K562 (cell line): ENCODE results near the gene NUP160. TPM values are rescaled to one million over a fixed set of nuclear protein-coding genes. Genes with fewer than 3 reads are reported as not detected.

Experiments used
- ATAC-seq: fragments of 200-7000 bp; cut with Tn5 transposase; 3 replicates; pipeline ENCODE4 v1.9.1; 2020; ENCODE audit warnings: moderate library complexity
- BruUV-seq: library from RNA; stranded (reverse); fragments of 400-500 nt; replicated peaks from 2 replicates; lab custom pipeline; 2021; lab: Mats Ljungman, UMichigan
- CTCF ChIA-PET: fragments of 300-600 bp; formaldehyde crosslinking; extraction: SDS; loops from one replicate; lab custom pipeline; 2021; ENCODE audit warnings: low intra/inter-chr PET ratio; lab: Yijun Ruan, JAX
- POLR2A ChIA-PET: fragments of 300-600, 350-650 bp; sonication (Branson Sonifier 250); formaldehyde crosslinking; extraction: SDS; loops from one replicate; lab custom pipeline; 2021; ENCODE audit warnings: antibody characterized with exemption, inconsistent platforms; lab: Yijun Ruan, JAX
- DNase-seq, 4 experiments: peaks; one replicate each; pipeline versions ENCODE4 v3.0.0 to v3.0.0-alpha.2; 2011 to 2018; ENCODE audit warnings: low spot score in 3 of 4, mixed read lengths in 3 of 4; ENCODE audit errors: extremely low read depth in 1 of 4
- FAIRE-seq: peaks from 2 replicates; lab custom pipeline; 2011; peaks lifted over from hg19 to GRCh38; lab: Jason Lieb, UNC
- H2AFZ ChIP-seq: 2 replicates; pipeline ENCODE4 v1.6.0; 2011; ENCODE audit warnings: low read depth, low read length, control low read depth, inconsistent platforms
- H3K27ac ChIP-seq: fragments of 200-600 bp; 3 replicates; pipeline ENCODE4 v1.8.0; 2011; ENCODE audit warnings: low read depth, mild to moderate bottlenecking, control low read depth, inconsistent platforms, low read length, moderate library complexity, mixed read lengths; ENCODE audit errors: extremely low read depth
- H3K27me3 ChIP-seq, 2 experiments: fragments of 300-600 bp in 1 of 2; 2 replicates in 1 of 2; 3 replicates in 1 of 2; pipeline versions ENCODE4 v1.6.0 to v1.8.0; 2011; ENCODE audit warnings: inconsistent platforms in 2 of 2, low read length in 2 of 2, mild to moderate bottlenecking in 1 of 2, mixed read lengths in 1 of 2, moderate library complexity in 1 of 2; ENCODE audit not compliant: control insufficient read depth in 2 of 2, insufficient read depth in 2 of 2
- H3K36me3 ChIP-seq: fragments of 300-600 bp; 3 replicates; pipeline ENCODE4 v1.8.0; 2011; ENCODE audit warnings: mild to moderate bottlenecking, low read length, inconsistent platforms; ENCODE audit not compliant: control insufficient read depth, insufficient read depth
- H3K4me1 ChIP-seq, 2 experiments: fragments of 200-600 bp in 1 of 2; replicated peaks in 1 of 2; 2 replicates in 1 of 2; 3 replicates in 1 of 2; pipeline versions ENCODE4 v1.5.1 to v1.8.0; 2011; ENCODE audit warnings: inconsistent platforms in 2 of 2, low read length in 2 of 2, mild to moderate bottlenecking in 1 of 2, mixed read lengths in 1 of 2, moderate library complexity in 1 of 2; ENCODE audit not compliant: control insufficient read depth in 2 of 2, insufficient read depth in 2 of 2
- H3K4me2 ChIP-seq: 2 replicates; pipeline ENCODE4 v1.6.1; 2011; ENCODE audit warnings: low read length, control low read depth, inconsistent platforms, mixed read lengths; ENCODE audit not compliant: insufficient read depth
- H3K4me3 ChIP-seq: fragments of 200-600 bp; sonication (generic), shearing (Covaris generic); 2 replicates; pipeline ENCODE4 v1.5.1; 2016; ENCODE audit warnings: control low read depth, inconsistent platforms
- H3K79me2 ChIP-seq: fragments of 200-600 bp; 3 replicates; pipeline ENCODE4 v1.8.0; 2011; ENCODE audit warnings: low read length, inconsistent platforms; ENCODE audit not compliant: control insufficient read depth, insufficient read depth
- H3K9ac ChIP-seq, 2 experiments: 2 replicates each; pipeline versions ENCODE4 v1.6.0 to v1.6.1; 2011; ENCODE audit warnings: low read depth in 2 of 2, low read length in 2 of 2, control low read depth in 1 of 2, inconsistent platforms in 1 of 2, mild to moderate bottlenecking in 1 of 2, mixed read lengths in 1 of 2; ENCODE audit not compliant: insufficient read depth in 1 of 2
- H3K9me1 ChIP-seq: one replicate; pipeline ENCODE4 v1.6.0; 2011; ENCODE audit warnings: inconsistent platforms, mild to moderate bottlenecking, low read length, moderate library complexity; ENCODE audit not compliant: control insufficient read depth, insufficient read depth
- H3K9me3 ChIP-seq: replicated peaks from 2 replicates; pipeline ENCODE4 v1.5.1; 2011; ENCODE audit warnings: low read depth, low read length, inconsistent platforms; ENCODE audit not compliant: control insufficient read depth, insufficient read depth
- H4K20me1 ChIP-seq: replicated peaks from 2 replicates; pipeline ENCODE4 v1.6.1; 2011; ENCODE audit warnings: low read length, inconsistent platforms, mixed read lengths; ENCODE audit not compliant: control insufficient read depth, insufficient read depth
- ARID4B ChIP-seq: sonication (generic); formaldehyde crosslinking; IDR thresholded peaks from 2 replicates; pipeline ENCODE4 v1.8.0; 2022; ENCODE audit warnings: mild to moderate bottlenecking, missing genetic modification reagents
- CREB1 ChIP-seq, 2 experiments: sonication (generic) in 1 of 2; formaldehyde crosslinking in 1 of 2; IDR thresholded peaks; 2 replicates each; pipeline versions ENCODE4 v1.6.1 to v1.8.0; 2012 to 2022; ENCODE audit warnings: inconsistent platforms in 1 of 2, mild to moderate bottlenecking in 1 of 2, missing genetic modification reagents in 1 of 2, moderate library complexity in 1 of 2
- CREM ChIP-seq: IDR thresholded peaks from 2 replicates; pipeline ENCODE4 v1.6.1; 2014; ENCODE audit warnings: antibody characterized with exemption, low read depth
- HNRNPL ChIP-seq: fragments of 200-400 bp; formaldehyde crosslinking; IDR thresholded peaks from 2 replicates; pipeline ENCODE4 v1.6.1; 2017; ENCODE audit warnings: low read depth, mild to moderate bottlenecking, low read length
- JUN ChIP-seq, 2 experiments: sonication (generic) in 1 of 2; formaldehyde crosslinking in 1 of 2; IDR thresholded peaks; 2 replicates each; pipeline versions ENCODE4 v1.6.1 to v1.8.0; 2012 to 2022; ENCODE audit warnings: borderline replicate concordance in 2 of 2, mild to moderate bottlenecking in 2 of 2, improper control_type of control experiment in 1 of 2, low read depth in 1 of 2, low read length in 1 of 2, missing genetic modification reagents in 1 of 2
- MNT ChIP-seq, 2 experiments: fragments of 450-650 bp; conservative IDR thresholded peaks; 2 replicates each; pipeline ENCODE4 v1.6.1; 2017; ENCODE audit warnings: mild to moderate bottlenecking in 2 of 2, moderate library complexity in 2 of 2
- MYC ChIP-seq, 2 experiments: fragments of 250-450 bp in 1 of 2; sonication (Bioruptor Pico) in 1 of 2; IDR thresholded peaks; 2 replicates each; pipeline versions ENCODE4 v1.5.1 to v1.6.1; 2012 to 2021; ENCODE audit warnings: low read depth in 2 of 2, borderline replicate concordance in 1 of 2, improper control_type of control experiment in 1 of 2, low read length in 1 of 2, mild to moderate bottlenecking in 1 of 2, moderate library complexity in 1 of 2
- PPARD ChIP-seq: fragments of 250-450 bp; sonication (Bioruptor Pico); IDR thresholded peaks from 2 replicates; pipeline ENCODE4 v1.8.0; 2022; ENCODE audit warnings: inconsistent platforms, mild to moderate bottlenecking, moderate library complexity
- RUNX1 ChIP-seq: sonication (generic); IDR thresholded peaks from 2 replicates; pipeline ENCODE4 v1.6.1; 2016; ENCODE audit warnings: antibody characterized with exemption, low read depth
- SIN3B ChIP-seq: fragments of 450-650 bp; IDR thresholded peaks from 2 replicates; pipeline ENCODE4 v1.6.1; 2017; ENCODE audit warnings: low read depth, mild to moderate bottlenecking, moderate library complexity
- TEAD4 ChIP-seq, 2 experiments: sonication (generic) in 1 of 2; formaldehyde crosslinking in 1 of 2; IDR thresholded peaks; 2 replicates each; pipeline versions ENCODE4 v1.6.1 to v1.8.0; 2012 to 2022; ENCODE audit warnings: borderline replicate concordance in 1 of 2, inconsistent platforms in 1 of 2, low read length in 1 of 2, mild to moderate bottlenecking in 1 of 2, missing genetic modification reagents in 1 of 2
- WGBS: fragments of 100-300 bp; shearing (Covaris generic); methylation state at CpG from one replicate; pipeline ENCODE4 v1.1.6; 2016; ENCODE audit warnings: low coverage, mixed read lengths; ENCODE audit not compliant: insufficient coverage; ENCODE audit errors: missing lambda C conversion rate; 5-methylcytosine and 5-hydroxymethylcytosine counted together
- in situ Hi-C: fragments of 300-500 bp; cut with MboI; formaldehyde crosslinking; loops from 4 replicates; pipeline ENCODE4 v1.15.0; 2018; ENCODE audit warnings: inconsistent platforms, mixed read lengths
- intact Hi-C: fragments of 100-400 bp; cut with micrococcal nuclease; formaldehyde crosslinking; loops from 2 replicates; pipeline ENCODE4 v1.14.2; 2022
- polyA plus RNA-seq, 8 experiments: library from polyadenylated mRNA; depleted of rRNA in 4 of 8; stranded (reverse) in 5 of 8; unstranded in 3 of 8; fragments of >200 nt; fragmentation: Nextera tagmentation in 2 of 8; fragmentation: Illumina TruSeq in 1 of 8; extraction: Ambion mirVana in 2 of 8; extraction: Trizol in 1 of 8; gene quantifications; 2 replicates each; pipeline versions ENCODE4 v1.2.1 to v1.2.3, GENCODE V29; 2011 to 2014; ENCODE audit warnings: inconsistent platforms in 1 of 8, missing spikeins in 1 of 8
- total RNA-seq, 7 experiments: library from RNA; depleted of rRNA in 6 of 7; stranded (reverse); fragments of >200 nt in 6 of 7; fragmentation: Illumina TruSeq in 2 of 7; extraction: Trizol in 2 of 7; gene quantifications; 2 replicates each; pipeline versions ENCODE4 v1.2.1 to v1.2.3, GENCODE V29; 2011 to 2021; ENCODE audit warnings: low replicate concordance in 1 of 7

Gene NUP160
- total and polyA plus RNA-seq, 9 of the 15 experiments (the other 6 are each of a cell fraction or from before 2014, with no cell fraction given): 41.5 to 112 (median 65.0) TPM

DNA sequence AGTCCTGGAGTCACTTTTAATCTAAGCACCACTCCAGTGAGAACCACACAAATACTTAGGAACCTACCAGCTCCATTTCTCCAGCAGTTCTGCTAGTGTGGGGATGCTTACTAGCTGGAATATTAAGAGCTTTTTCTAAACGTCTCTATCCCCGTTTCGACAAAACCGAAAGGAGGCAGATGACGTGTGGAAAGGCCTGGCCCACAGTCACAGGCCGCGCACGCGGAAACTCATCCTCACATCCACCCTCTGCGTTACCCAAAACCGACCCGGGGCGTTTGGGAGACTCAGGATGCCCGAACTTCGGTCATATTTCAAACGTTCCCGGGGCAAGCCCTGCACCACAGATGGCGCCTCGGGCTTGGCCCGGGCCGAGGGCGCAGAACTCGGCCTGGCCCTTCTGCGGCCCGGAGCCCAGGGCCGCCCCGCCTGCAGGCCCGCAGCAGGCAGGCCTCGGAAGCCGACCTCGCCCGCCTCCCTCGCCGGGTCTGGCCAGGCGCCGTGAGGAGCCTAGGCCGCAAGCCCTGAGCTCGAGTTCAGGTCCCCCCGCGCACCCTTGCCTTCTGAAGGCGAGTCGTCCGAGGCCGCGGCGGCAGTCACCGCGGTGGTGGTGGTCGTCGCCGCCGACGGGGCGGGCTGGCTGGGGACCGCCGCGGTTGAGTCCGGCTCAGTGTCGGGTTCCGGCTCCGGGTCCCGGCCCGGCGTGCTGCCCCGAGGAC is 81.5 kb downstream of the NUP160 start:
- no peak for FAIRE-seq
- Histone ChIP-seq H3K9ac (peak overlapping the region; percentile 98 to 99), H3K4me3 (peak overlapping the region; percentile 85), H3K4me2 (peak overlapping the region; percentile 83), H3K79me2 (peaks cover 63% of the 10 kb centered on the region), H3K4me1 (peaks cover 8 to 23% of the 10 kb centered on the region in 2 experiments; a peak in 4 of 5 replicates), H3K9me3 (no peaks in the 10 kb centered on the region; the same call in 1 of the 2 replicates), H3K9me1 (no peaks in the 10 kb centered on the region), H3K36me3 (peaks cover 36% of the 10 kb centered on the region), H4K20me1 (no peaks in the 10 kb centered on the region), H3K27me3 (no peaks in the 10 kb centered on the region), H3K27ac (peak overlapping the region; percentile 93), H2AFZ (peak overlapping the region; percentile 57)
- CTCF ChIA-PET: no interaction called here
- ATAC-seq: peak; percentile 47
- POLR2A ChIA-PET: interaction anchor here (0.6 to 2.5 kb wide), 3 partner anchors 12 to 19 kb away, joined by 3 to 9 read pairs (median 3); no protein-coding TSS in a partner anchor
- intact Hi-C loops (loop anchor here (2.0 to 5.0 kb wide), 2 partner anchors 124 to 346 kb away; partner anchors contain the start of gene MTCH2), in situ Hi-C loops (no loop called here)
- under 1% methylated on average over 64 of the region's 65 CpGs for WGBS
- BruUV-seq: no TSS peak
- peak in 2 of 4 experiments; percentile 28 to 72 for DNase-seq
- TF ChIP-seq RUNX1: no peak
- TF ChIP-seq MNT (conservative IDR thresholded peaks at IDR 0.05): peak; percentile 28 to 42; a peak in 1 of 4 replicates
- TF ChIP-seq CREB1 (IDR thresholded peaks at IDR 0.05): no peak
- TF ChIP-seq CREB1 (CRISPR knock-in tag; IDR thresholded peaks at IDR 0.05): no peak
- TF ChIP-seq CREM: peak; percentile 64
- peak; percentile 78; the same call in 1 of the 2 replicates for TF ChIP-seq MYC (IDR thresholded peaks at IDR 0.05; ENCODE audit: low read depth, low read length)
- TF ChIP-seq MYC (CRISPR knock-in tag; IDR thresholded peaks at IDR 0.05; ENCODE audit: borderline replicate concordance, low read depth): peak; percentile 54; the same call in 1 of the 2 replicates
- TF ChIP-seq TEAD4 (IDR thresholded peaks at IDR 0.05; ENCODE audit: low read length): no peak
- TF ChIP-seq TEAD4 (CRISPR knock-in tag; IDR thresholded peaks at IDR 0.05; ENCODE audit: borderline replicate concordance): peak; percentile 64; the same call in 1 of the 2 replicates
- TF ChIP-seq SIN3B: peak; percentile 70; the same call in 1 of the 2 replicates
- no peak for TF ChIP-seq PPARD
- no peak for TF ChIP-seq HNRNPL
- TF ChIP-seq JUN (IDR thresholded peaks at IDR 0.05; ENCODE audit: borderline replicate concordance, low read depth, low read length): no peak
- 0 out of 2 replicates have a peak, but pooled peaks have one; percentile 91 for TF ChIP-seq JUN (CRISPR knock-in tag; IDR thresholded peaks at IDR 0.05; ENCODE audit: borderline replicate concordance)
- peak; percentile 83 for TF ChIP-seq ARID4B (CRISPR knock-in tag)
